Measurements from ENCODE around the gene ZSCAN22.

DNA sequence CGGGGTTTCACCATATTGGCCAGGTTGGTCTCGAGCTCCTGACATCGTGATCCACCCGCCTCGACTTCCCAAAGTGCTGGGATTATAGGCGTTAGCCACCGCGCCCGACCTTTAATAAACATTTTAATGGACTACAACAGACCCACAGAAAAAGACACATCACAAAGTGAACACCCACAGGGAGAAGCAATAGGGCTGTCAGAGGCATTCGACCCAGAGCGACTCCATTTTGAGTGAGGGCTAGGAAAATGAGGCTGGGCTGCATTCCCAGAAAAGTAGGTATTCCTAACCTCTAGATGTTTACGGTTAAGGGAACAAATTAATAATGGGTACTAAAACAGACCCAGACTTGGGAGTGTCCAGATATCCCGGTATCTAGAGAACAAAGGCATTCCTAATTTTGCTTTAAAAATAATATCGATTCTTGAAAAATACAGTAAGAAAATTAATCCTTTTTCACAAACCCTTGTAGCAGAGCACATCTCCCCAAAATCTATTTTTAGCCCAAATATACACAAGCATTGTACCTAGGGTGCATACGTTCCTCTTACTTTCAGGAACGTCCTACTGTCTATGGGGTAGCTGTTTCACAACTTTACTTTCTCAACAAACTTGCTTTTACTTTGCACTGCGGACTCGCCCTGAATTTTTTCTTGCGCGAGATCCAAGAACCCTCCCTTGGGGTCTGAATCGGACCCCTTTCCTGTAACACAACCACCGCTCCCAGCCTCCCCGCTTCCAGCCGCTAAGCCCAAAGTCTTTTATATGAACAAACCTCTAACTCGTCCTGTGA is 48.9 kb upstream of the ZSCAN22 start:
- TF ChIP-seq TAF1 (IDR thresholded peaks at IDR 0.05; ENCODE audit: low read depth) = no peak
- no peak for TF ChIP-seq CTCF (IDR thresholded peaks at IDR 0.05; ENCODE audit: poor library complexity, severe bottlenecking)
- TF ChIP-seq, protein P1, sequence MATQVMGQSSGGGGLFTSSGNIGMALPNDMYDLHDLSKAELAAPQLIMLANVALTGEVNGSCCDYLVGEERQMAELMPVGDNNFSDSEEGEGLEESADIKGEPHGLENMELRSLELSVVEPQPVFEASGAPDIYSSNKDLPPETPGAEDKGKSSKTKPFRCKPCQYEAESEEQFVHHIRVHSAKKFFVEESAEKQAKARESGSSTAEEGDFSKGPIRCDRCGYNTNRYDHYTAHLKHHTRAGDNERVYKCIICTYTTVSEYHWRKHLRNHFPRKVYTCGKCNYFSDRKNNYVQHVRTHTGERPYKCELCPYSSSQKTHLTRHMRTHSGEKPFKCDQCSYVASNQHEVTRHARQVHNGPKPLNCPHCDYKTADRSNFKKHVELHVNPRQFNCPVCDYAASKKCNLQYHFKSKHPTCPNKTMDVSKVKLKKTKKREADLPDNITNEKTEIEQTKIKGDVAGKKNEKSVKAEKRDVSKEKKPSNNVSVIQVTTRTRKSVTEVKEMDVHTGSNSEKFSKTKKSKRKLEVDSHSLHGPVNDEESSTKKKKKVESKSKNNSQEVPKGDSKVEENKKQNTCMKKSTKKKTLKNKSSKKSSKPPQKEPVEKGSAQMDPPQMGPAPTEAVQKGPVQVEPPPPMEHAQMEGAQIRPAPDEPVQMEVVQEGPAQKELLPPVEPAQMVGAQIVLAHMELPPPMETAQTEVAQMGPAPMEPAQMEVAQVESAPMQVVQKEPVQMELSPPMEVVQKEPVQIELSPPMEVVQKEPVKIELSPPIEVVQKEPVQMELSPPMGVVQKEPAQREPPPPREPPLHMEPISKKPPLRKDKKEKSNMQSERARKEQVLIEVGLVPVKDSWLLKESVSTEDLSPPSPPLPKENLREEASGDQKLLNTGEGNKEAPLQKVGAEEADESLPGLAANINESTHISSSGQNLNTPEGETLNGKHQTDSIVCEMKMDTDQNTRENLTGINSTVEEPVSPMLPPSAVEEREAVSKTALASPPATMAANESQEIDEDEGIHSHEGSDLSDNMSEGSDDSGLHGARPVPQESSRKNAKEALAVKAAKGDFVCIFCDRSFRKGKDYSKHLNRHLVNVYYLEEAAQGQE (IDR thresholded peaks at IDR 0.05; ENCODE audit: borderline replicate concordance) = no peak

All from neural cell (in vitro differentiated cells).